SK-N-SH (cell line): Measurements from ENCODE around the gene NBEA. TPM values are rescaled to one million over a fixed set of nuclear protein-coding genes. Genes with fewer than 3 reads are reported as not detected.

Source experiments
- CTCF ChIA-PET: fragments of 300-600, 350-600 bp; formaldehyde crosslinking; extraction: SDS; loops from one replicate; lab custom pipeline; 2021; lab: Yijun Ruan, JAX
- POLR2A ChIA-PET: fragments of 350-600 bp; sonication (Branson Sonifier 250); formaldehyde crosslinking; extraction: SDS; loops from one replicate; lab custom pipeline; 2020; ENCODE audit warnings: antibody characterized with exemption, inconsistent platforms; lab: Yijun Ruan, JAX
- DNase-seq: peaks from one replicate; pipeline ENCODE4 v3.0.0; 2012
- H2AFZ ChIP-seq: fragments of 200-600 bp; sonication (generic); 2 replicates; pipeline ENCODE4 v1.8.1; 2016; ENCODE audit warnings: antibody characterized with exemption, mild to moderate bottlenecking, low read depth
- H3F3A ChIP-seq: fragments of 200-600 bp; sonication (generic); replicated peaks from 2 replicates; pipeline ENCODE3; 2016; ENCODE audit warnings: antibody characterized with exemption, mild to moderate bottlenecking; ENCODE audit not compliant: insufficient read depth
- H3K27ac ChIP-seq, 2 experiments: fragments of 200-500 bp in 1 of 2; fragments of 200-600 bp in 1 of 2; sonication (Bioruptor generic) in 1 of 2; sonication (generic), shearing (Covaris generic) in 1 of 2; 2 replicates each; pipeline versions ENCODE4 v1.5.1 to v1.6.1; 2014 to 2016; ENCODE audit warnings: low read depth in 2 of 2, inconsistent platforms in 1 of 2, low read length in 1 of 2, mild to moderate bottlenecking in 1 of 2, mixed read lengths in 1 of 2
- H3K27me3 ChIP-seq: fragments of 200-600 bp; sonication (generic), shearing (Covaris generic); 2 replicates; pipeline ENCODE4 v1.6.1; 2016; ENCODE audit warnings: mixed run types; ENCODE audit not compliant: insufficient read depth
- H3K36me3 ChIP-seq, 2 experiments: fragments of 200-500 bp in 1 of 2; fragments of 200-600 bp in 1 of 2; sonication (Bioruptor generic) in 1 of 2; sonication (generic) in 1 of 2; replicated peaks in 1 of 2; 2 replicates each; pipeline versions ENCODE3 to v1.5.1; 2014 to 2016; ENCODE audit warnings: low read length in 1 of 2, mild to moderate bottlenecking in 1 of 2; ENCODE audit not compliant: insufficient read depth in 2 of 2, control insufficient read depth in 1 of 2
- H3K4me1 ChIP-seq, 2 experiments: fragments of 200-500 bp in 1 of 2; fragments of 200-600 bp in 1 of 2; sonication (Bioruptor generic) in 1 of 2; sonication (generic), shearing (Covaris generic) in 1 of 2; 2 replicates each; pipeline versions ENCODE4 v1.5.1 to v1.6.1; 2014 to 2016; ENCODE audit warnings: low read depth in 1 of 2, low read length in 1 of 2, mixed run types in 1 of 2; ENCODE audit not compliant: insufficient read depth in 2 of 2, control insufficient read depth in 1 of 2
- H3K4me2 ChIP-seq: fragments of 200-600 bp; sonication (generic), shearing (Covaris generic); 2 replicates; pipeline ENCODE4 v1.6.1; 2017; ENCODE audit warnings: mixed run types
- H3K4me3 ChIP-seq, 2 experiments: fragments of 200-500 bp in 1 of 2; fragments of 200-600 bp in 1 of 2; sonication (Bioruptor generic) in 1 of 2; sonication (generic), shearing (Covaris generic) in 1 of 2; 2 replicates each; pipeline versions ENCODE4 v1.5.1 to v1.8.1; 2014 to 2016; ENCODE audit warnings: low read depth in 2 of 2, inconsistent platforms in 1 of 2, low read length in 1 of 2, mild to moderate bottlenecking in 1 of 2, mixed read lengths in 1 of 2, moderate library complexity in 1 of 2
- H3K79me2 ChIP-seq: fragments of 200-600 bp; sonication (generic); 2 replicates; pipeline ENCODE4 v1.8.1; 2017; ENCODE audit warnings: mild to moderate bottlenecking; ENCODE audit not compliant: insufficient read depth
- H3K9ac ChIP-seq: fragments of 200-600 bp; sonication (generic); 2 replicates; pipeline ENCODE4 v1.6.1; 2017; ENCODE audit warnings: mixed run types
- H3K9me2 ChIP-seq: fragments of 200-600 bp; sonication (generic); 2 replicates; pipeline ENCODE4 v1.6.1; 2017; ENCODE audit warnings: mixed run types
- H3K9me3 ChIP-seq: fragments of 200-600 bp; sonication (generic); 2 replicates; pipeline ENCODE4 v1.6.1; 2017; ENCODE audit warnings: mixed run types, mild to moderate bottlenecking, moderate library complexity
- H4K20me1 ChIP-seq: fragments of 200-600 bp; sonication (generic); 2 replicates; pipeline ENCODE4 v1.6.1; 2017; ENCODE audit warnings: mild to moderate bottlenecking, mixed run types; ENCODE audit not compliant: insufficient read depth
- ELF1 ChIP-seq: IDR thresholded peaks from 2 replicates; pipeline ENCODE4 v1.4.0; 2012
- FOXJ3 ChIP-seq: sonication (generic); formaldehyde crosslinking; IDR thresholded peaks from 2 replicates; pipeline ENCODE4 v1.5.1; 2020; ENCODE audit warnings: mild to moderate bottlenecking, missing genetic modification reagents
- FOXM1 ChIP-seq: IDR thresholded peaks from 2 replicates; pipeline ENCODE4 v1.4.0; 2012; ENCODE audit warnings: low read depth, mild to moderate bottlenecking
- GABPA ChIP-seq: IDR thresholded peaks from 2 replicates; pipeline ENCODE4 v1.4.0; 2012; ENCODE audit warnings: low read depth, mild to moderate bottlenecking
- GATA2 ChIP-seq: sonication (generic); formaldehyde crosslinking; IDR thresholded peaks from 2 replicates; pipeline ENCODE4 v1.5.0; 2020; ENCODE audit warnings: mild to moderate bottlenecking, missing genetic modification reagents
- JUND ChIP-seq: IDR thresholded peaks from 2 replicates; pipeline ENCODE4 v1.4.0; 2012
- MEF2A ChIP-seq: IDR thresholded peaks from 2 replicates; pipeline ENCODE4 v1.4.0; 2012; ENCODE audit warnings: low read depth, borderline replicate concordance
- POLR2AphosphoS5 ChIP-seq: IDR thresholded peaks from 2 replicates; pipeline ENCODE4 v1.6.1; 2012; ENCODE audit warnings: low read depth, low read length
- REST ChIP-seq: IDR thresholded peaks from 2 replicates; pipeline ENCODE4 v1.6.1; 2012; ENCODE audit warnings: mild to moderate bottlenecking, low read depth, low read length, moderate library complexity
- TAF1 ChIP-seq: IDR thresholded peaks from 2 replicates; pipeline ENCODE4 v1.6.1; 2012; ENCODE audit warnings: low read depth, mild to moderate bottlenecking, low read length, moderate library complexity, borderline replicate concordance
- ZBTB33 ChIP-seq: IDR thresholded peaks from 2 replicates; pipeline ENCODE4 v1.4.0; 2012; ENCODE audit warnings: low read depth, borderline replicate concordance
- WGBS: methylation state at CpG from one replicate; pipeline ENCODE4 v1.1.6; 2017; ENCODE audit warnings: low lambda C conversion rate; 5-methylcytosine and 5-hydroxymethylcytosine counted together
- polyA plus RNA-seq, 3 experiments: library from polyadenylated mRNA; depleted of rRNA; stranded (reverse); fragments of >200 nt; gene quantifications; 2 replicates each; pipeline ENCODE4 v1.2.3, GENCODE V29; 2012

NBEA gene
- polyA plus RNA-seq, 1 of the 3 experiments (the other 2 are of a cell fraction), result 12.3 TPM

GRCh38 chr13:35500144-35500543 lies 558.1 kb downstream of the NBEA start:
- TF ChIP-seq ELF1 (no peak), FOXM1 (no peak), ZBTB33 (no peak), REST (no peak), MEF2A (no peak), JUND (no peak), GATA2 (CRISPR knock-in tag) (no peak)
- no peak for DNase-seq
- Histone ChIP-seq H3F3A (no peaks in the 10 kb centered on the region), H3K79me2 (peaks cover 3% of the 10 kb centered on the region), H3K36me3 (no peaks in the 10 kb centered on the region), H3K9ac (no peak overlapping the region), H3K9me3 (no peaks in the 10 kb centered on the region), H3K4me2 (no peak overlapping the region), H3K27ac (peak overlapping the region in 1 of 2 experiments; percentile 71; a peak in 2 of 4 replicates), H3K27me3 (no peaks in the 10 kb centered on the region), H3K4me1 (peaks cover 9 to 33% of the 10 kb centered on the region in 2 experiments; a peak in 3 of 4 replicates), H3K4me3 (no peak overlapping the region), H4K20me1 (no peaks in the 10 kb centered on the region), H2AFZ (no peak overlapping the region), H3K9me2 (no peaks in the 10 kb centered on the region)
- WGBS, result 38% methylated on average over 2 of the region's 2 CpGs
- CTCF ChIA-PET, result interaction anchor here (0.8 to 1.8 kb wide), 3 partner anchors 11 to 453 kb away, joined by 3 to 6 read pairs (median 4); no protein-coding TSS in a partner anchor
- POLR2A ChIA-PET, result interaction anchor here (0.8 to 1.2 kb wide), 2 partner anchors 22 to 33 kb away, joined by 3 to 4 read pairs; no protein-coding TSS in a partner anchor

- WGBS, result 58% methylated on average over 6 of the region's 6 CpGs
- H4K20me1 ChIP-seq, result no peaks in the 10 kb centered on the region
- H3K4me3 ChIP-seq, result no peak overlapping the region
- no peaks in the 10 kb centered on the region for H3K27me3 ChIP-seq
- no peak overlapping the region for H3K9ac ChIP-seq
- H3K9me3 ChIP-seq, result no peaks in the 10 kb centered on the region
- H3K79me2 ChIP-seq, result peaks cover 3% of the 10 kb centered on the region; the same call in 1 of the 2 replicates
- H3K4me1 ChIP-seq, result peaks cover 9 to 33% of the 10 kb centered on the region in 2 experiments; a peak in 3 of 4 replicates
- DNase-seq, result no peak
- ChIA-PET CTCF (interaction anchor here (1.0 to 1.8 kb wide), 4 partner anchors 11 to 337 kb away, joined by 3 to 5 read pairs (median 4); partner anchors contain the start of gene MAB21L1), POLR2A (interaction anchor here (0.6 to 1.3 kb wide), 4 partner anchors 15 to 25 kb away, joined by 3 to 10 read pairs (median 4); partner anchors contain the start of gene MAB21L1)
- H3F3A ChIP-seq, result no peaks in the 10 kb centered on the region
- no peaks in the 10 kb centered on the region for H3K36me3 ChIP-seq
- TF ChIP-seq TAF1 (no peak), JUND (no peak), FOXJ3 (CRISPR knock-in tag) (no peak), POLR2AphosphoS5 (no peak), GABPA (no peak), GATA2 (CRISPR knock-in tag) (no peak)
- H3K27ac ChIP-seq, result peak overlapping the region in 1 of 2 experiments; percentile 86; a peak in 2 of 4 replicates
- H3K9me2 ChIP-seq, result no peaks in the 10 kb centered on the region
- peak overlapping the region; percentile 28 for H3K4me2 ChIP-seq
- H2AFZ ChIP-seq, result no peak overlapping the region
Measured at GRCh38 chr13:35501661-35502235, 559.7 kb downstream of the NBEA start.
